B cell (primary cell): Measurements from ENCODE around the gene ARF6. TPM values are rescaled to one million over a fixed set of nuclear protein-coding genes. Genes with fewer than 3 reads are reported as not detected.

Experiments used
- ATAC-seq: fragments of 200-7000 bp; cut with Tn5 transposase; one replicate; pipeline ENCODE4 v1.10.0; 2021; ENCODE audit warnings: low read depth, mild to moderate bottlenecking, moderate number of reproducible peaks, moderate library complexity
- CTCF ChIA-PET: fragments of 350-600 bp; sonication (Branson Sonifier 250); formaldehyde crosslinking; loops from one replicate; lab custom pipeline; 2021; ENCODE audit warnings: antibody characterized with exemption, inconsistent platforms; lab: Charles Lee
- POLR2A ChIA-PET: fragments of 350-600 bp; sonication (Branson Sonifier 250); formaldehyde crosslinking; loops from one replicate; lab custom pipeline; 2021; ENCODE audit warnings: antibody characterized with exemption; lab: Charles Lee
- DNase-seq: peaks from one replicate; pipeline ENCODE4 v3.0.0; 2013
- H2AFZ ChIP-seq: 2 replicates; pipeline ENCODE4 v1.6.1; 2012; ENCODE audit warnings: mild to moderate bottlenecking, low read depth, low read length; ENCODE audit not compliant: insufficient read depth, poor library complexity, severe bottlenecking
- H3K27ac ChIP-seq, 2 donors: 1 replicate in 1 of 2; 2 replicates in 1 of 2; pipeline ENCODE4 v1.5.1; 2012 to 2013; ENCODE audit warnings: low read length in 2 of 2, mild to moderate bottlenecking in 2 of 2, moderate library complexity in 1 of 2
- H3K27me3 ChIP-seq, 4 experiments: fragments of 200-600 bp in 1 of 4; sonication (generic) in 1 of 4; replicated peaks in 1 of 4; 1 replicate in 2 of 4; 2 replicates in 2 of 4; pipeline versions ENCODE4 v1.6.1 to v1.7.0; 2013 to 2016; ENCODE audit warnings: low read length in 3 of 4, mild to moderate bottlenecking in 2 of 4, mixed read lengths in 1 of 4, moderate library complexity in 1 of 4; ENCODE audit not compliant: insufficient read depth in 4 of 4, control insufficient read depth in 3 of 4; ENCODE audit errors: control extremely low read depth in 1 of 4
- H3K36me3 ChIP-seq, 2 experiments: replicated peaks in 1 of 2; 1 replicate in 1 of 2; 2 replicates in 1 of 2; pipeline versions ENCODE4 v1.6.1 to v1.7.1; 2013; ENCODE audit warnings: low read length in 1 of 2; ENCODE audit not compliant: insufficient read depth in 2 of 2, control insufficient read depth in 1 of 2; ENCODE audit errors: control extremely low read depth in 1 of 2, extremely low read depth in 1 of 2
- H3K4me1 ChIP-seq, 2 donors: fragments of 200-600 bp in 1 of 2; sonication (generic) in 1 of 2; 1 replicate in 1 of 2; 2 replicates in 1 of 2; pipeline versions ENCODE4 v1.5.1 to v1.6.1; 2013 to 2017; ENCODE audit warnings: low read length in 2 of 2; ENCODE audit not compliant: control insufficient read depth in 2 of 2, insufficient read depth in 2 of 2
- H3K4me2 ChIP-seq: replicated peaks from 2 replicates; pipeline ENCODE3; 2012; ENCODE audit warnings: mild to moderate bottlenecking, low read depth, low read length; ENCODE audit not compliant: poor library complexity, severe bottlenecking
- H3K4me3 ChIP-seq, 5 experiments: fragments of 200-600 bp in 1 of 5; sonication (generic) in 1 of 5; 1 replicate in 3 of 5; 2 replicates in 2 of 5; pipeline versions ENCODE4 v1.5.1 to v1.7.0; 2011 to 2016; ENCODE audit warnings: low read length in 4 of 5, mild to moderate bottlenecking in 4 of 5, low read depth in 2 of 5, control low read depth in 1 of 5, moderate library complexity in 1 of 5; ENCODE audit not compliant: insufficient read depth in 1 of 5; ENCODE audit errors: control extremely low read depth in 1 of 5, extremely low read depth in 1 of 5
- H3K79me2 ChIP-seq: fragments of 200-600 bp; sonication (generic); one replicate; pipeline ENCODE4 v1.6.0; 2016; ENCODE audit warnings: low read length; ENCODE audit not compliant: control insufficient read depth, insufficient read depth
- H3K9ac ChIP-seq: fragments of 200-600 bp; sonication (generic); 2 replicates; pipeline ENCODE4 v1.6.1; 2017; ENCODE audit warnings: mild to moderate bottlenecking, low read length, moderate library complexity
- H3K9me3 ChIP-seq, 3 donors: one replicate each; pipeline versions ENCODE4 v1.6.1 to v1.7.1; 2013; ENCODE audit warnings: low read length in 2 of 3; ENCODE audit not compliant: control insufficient read depth in 2 of 3, insufficient read depth in 1 of 3; ENCODE audit errors: control extremely low read depth in 1 of 3
- H4K20me1 ChIP-seq: 2 replicates; pipeline ENCODE4 v1.6.0; 2012; ENCODE audit warnings: mild to moderate bottlenecking, low read length; ENCODE audit not compliant: insufficient read depth, control insufficient read depth, poor library complexity, severe bottlenecking
- H3K27ac Mint-ChIP-seq: one replicate; pipeline ENCODE4 v1.8.0; 2021; ENCODE audit warnings: mixed read lengths
- H3K27me3 Mint-ChIP-seq: one replicate; pipeline ENCODE4 v1.8.0; 2021; ENCODE audit warnings: mixed read lengths
- H3K4me1 Mint-ChIP-seq: one replicate; pipeline ENCODE4 v1.8.0; 2021; ENCODE audit warnings: mixed read lengths
- H3K4me3 Mint-ChIP-seq: one replicate; pipeline ENCODE4 v1.8.0; 2021; ENCODE audit warnings: mixed read lengths
- H3K9me3 Mint-ChIP-seq: one replicate; pipeline ENCODE4 v1.8.0; 2022; ENCODE audit warnings: mixed read lengths; ENCODE audit not compliant: insufficient read depth
- EZH2 ChIP-seq: IDR thresholded peaks from 2 replicates; pipeline ENCODE4 v1.6.1; 2012; ENCODE audit warnings: borderline replicate concordance, low read depth, mild to moderate bottlenecking, moderate library complexity, low read length; ENCODE audit not compliant: insufficient read depth, poor library complexity, severe bottlenecking
- WGBS: methylation state at CpG from one replicate; pipeline ENCODE4 v1.1.5; 2013; ENCODE audit warnings: missing lambda C conversion rate; ENCODE audit not compliant: insufficient coverage; 5-methylcytosine and 5-hydroxymethylcytosine counted together
- intact Hi-C: fragments of 100-400 bp; cut with micrococcal nuclease; formaldehyde crosslinking; loops from one replicate; pipeline ENCODE4 v1.10.0; 2022
- polyA plus RNA-seq: library from polyadenylated mRNA; depleted of rRNA; stranded (reverse); fragments of >200 nt; gene quantifications from 2 replicates; pipeline ENCODE4 v1.2.3, GENCODE V29; 2012
- total RNA-seq, 2 donors: library from RNA; stranded (reverse); fragments of 120-200 nt in 1 of 2; gene quantifications; 1 replicate in 1 of 2; 2 replicates in 1 of 2; pipeline versions ENCODE4 v1.2.3 to v1.2.4, GENCODE V29; 2013 to 2022
- TF ChIP-seq, protein P1 (sequence below): fragments of 200-600 bp; IDR thresholded peaks from one replicate; pipeline ENCODE4 v1.8.0; 2022; ENCODE audit warnings: antibody characterized with exemption, mild to moderate bottlenecking

ARF6 gene
- total and polyA plus RNA-seq, 2 donors (not counting 1 experiment from before 2014, with no cell fraction given), result 96.6 to 135 TPM

DNA sequence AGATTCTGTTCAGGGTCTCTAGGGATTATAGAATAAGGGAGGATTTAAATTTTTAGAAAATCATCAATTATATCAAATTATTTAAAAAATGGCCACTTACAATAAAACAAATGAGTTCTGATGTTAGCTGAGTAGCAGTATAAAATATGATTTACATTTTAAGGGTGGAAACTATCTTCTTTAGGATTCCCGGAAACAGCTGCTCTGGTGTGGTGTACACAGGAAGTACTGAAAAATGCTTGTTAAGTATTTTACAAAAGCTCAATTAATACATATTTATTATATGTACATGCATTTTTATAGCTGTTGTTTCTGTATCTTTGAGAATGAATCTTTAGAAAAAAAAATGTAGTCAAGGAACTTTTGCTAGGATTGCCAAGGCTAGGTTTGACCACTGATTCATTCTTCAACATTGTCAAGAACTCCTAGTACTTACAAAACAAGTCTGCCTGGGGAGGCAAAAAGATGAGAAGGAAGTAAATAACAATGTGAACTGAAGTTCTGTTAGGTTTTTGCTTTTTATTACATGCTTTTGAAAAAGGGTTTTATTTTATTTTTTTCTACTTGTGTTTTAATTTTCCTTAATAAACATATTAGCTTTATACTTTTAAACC, 48.0 kb downstream of the ARF6 start:
- H3K27me3 Mint-ChIP-seq, result no peaks in the 10 kb centered on the region
- H3K9ac ChIP-seq, result no peak overlapping the region
- no peaks in the 10 kb centered on the region for H4K20me1 ChIP-seq
- H3K36me3 ChIP-seq, result no peaks in the 10 kb centered on the region
- H3K27ac ChIP-seq, result peak overlapping the region in 1 of 2 donors; percentile 54
- H3K9me3 Mint-ChIP-seq, result peaks cover 8% of the 10 kb centered on the region
- DNase-seq (no peak), ATAC-seq (no peak)
- no peaks in the 10 kb centered on the region for H3K27me3 ChIP-seq
- H3K79me2 ChIP-seq, result no peaks in the 10 kb centered on the region
- no CpG with 5 or more reads among the region's 1 CpG for WGBS
- ChIA-PET POLR2A (interaction anchor here (0.6 to 1.1 kb wide), 5 partner anchors 10 to 247 kb away, joined by 3 to 5 read pairs (median 4); no protein-coding TSS in a partner anchor), CTCF (interaction anchor here (0.6 to 2.6 kb wide), 14 partner anchors 8 to 86 kb away, joined by 3 to 12 read pairs (median 4); partner anchors contain the start of gene ARF6)
- H3K4me3 ChIP-seq, result peak overlapping the region in 1 of 5 experiments; percentile 29
- H3K4me1 Mint-ChIP-seq, result peaks cover 44% of the 10 kb centered on the region
- peak overlapping the region; percentile 65 for H3K27ac Mint-ChIP-seq
- H3K4me2 ChIP-seq, result peak overlapping the region; percentile 51
- H2AFZ ChIP-seq, result no peak overlapping the region
- H3K4me1 ChIP-seq, result peaks cover 22 to 25% of the 10 kb centered on the region in 2 donors
- peaks cover 0 to 22% (median 0%) of the 10 kb centered on the region in 3 donors for H3K9me3 ChIP-seq
- peak overlapping the region; percentile 41 for H3K4me3 Mint-ChIP-seq
- intact Hi-C loops, result no loop called here
- TF ChIP-seq EZH2, result no peak
- TF ChIP-seq, protein P1, sequence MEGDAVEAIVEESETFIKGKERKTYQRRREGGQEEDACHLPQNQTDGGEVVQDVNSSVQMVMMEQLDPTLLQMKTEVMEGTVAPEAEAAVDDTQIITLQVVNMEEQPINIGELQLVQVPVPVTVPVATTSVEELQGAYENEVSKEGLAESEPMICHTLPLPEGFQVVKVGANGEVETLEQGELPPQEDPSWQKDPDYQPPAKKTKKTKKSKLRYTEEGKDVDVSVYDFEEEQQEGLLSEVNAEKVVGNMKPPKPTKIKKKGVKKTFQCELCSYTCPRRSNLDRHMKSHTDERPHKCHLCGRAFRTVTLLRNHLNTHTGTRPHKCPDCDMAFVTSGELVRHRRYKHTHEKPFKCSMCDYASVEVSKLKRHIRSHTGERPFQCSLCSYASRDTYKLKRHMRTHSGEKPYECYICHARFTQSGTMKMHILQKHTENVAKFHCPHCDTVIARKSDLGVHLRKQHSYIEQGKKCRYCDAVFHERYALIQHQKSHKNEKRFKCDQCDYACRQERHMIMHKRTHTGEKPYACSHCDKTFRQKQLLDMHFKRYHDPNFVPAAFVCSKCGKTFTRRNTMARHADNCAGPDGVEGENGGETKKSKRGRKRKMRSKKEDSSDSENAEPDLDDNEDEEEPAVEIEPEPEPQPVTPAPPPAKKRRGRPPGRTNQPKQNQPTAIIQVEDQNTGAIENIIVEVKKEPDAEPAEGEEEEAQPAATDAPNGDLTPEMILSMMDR, result no peak

DNA sequence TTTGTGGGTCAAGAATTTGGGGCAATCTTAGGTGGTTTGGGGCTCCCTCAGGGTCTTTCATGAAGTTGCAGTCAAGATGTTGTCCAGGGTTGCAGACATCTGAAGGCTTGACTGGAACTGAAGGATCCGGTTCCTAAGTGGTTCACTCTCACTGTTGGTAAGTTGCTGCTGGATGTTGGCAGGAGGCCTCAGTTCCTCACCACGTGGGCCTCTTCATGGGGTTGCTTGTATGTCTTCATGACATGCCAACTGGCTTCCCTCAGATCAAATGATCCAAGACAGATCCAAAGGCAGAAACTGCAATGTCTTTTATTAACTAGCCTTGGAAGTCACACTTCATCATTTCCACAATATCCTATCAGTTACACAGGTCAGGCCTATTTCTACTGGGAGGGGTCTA, 49.2 kb downstream of the ARF6 start:
- Mint-ChIP-seq H3K4me3 (peak overlapping the region; percentile 37), H3K4me1 (peaks cover 51% of the 10 kb centered on the region), H3K27me3 (no peaks in the 10 kb centered on the region), H3K9me3 (peaks cover 8% of the 10 kb centered on the region), H3K27ac (peak overlapping the region; percentile 41)
- H3K9me3 ChIP-seq, result peaks cover 0 to 22% (median 0%) of the 10 kb centered on the region in 3 donors
- DNase-seq (no peak), ATAC-seq (no peak)
- H4K20me1 ChIP-seq, result no peaks in the 10 kb centered on the region
- WGBS, result 93% methylated on average over 2 of the region's 2 CpGs
- peaks cover 22 to 25% of the 10 kb centered on the region in 2 donors for H3K4me1 ChIP-seq
- POLR2A ChIA-PET, result no interaction called here
- H3K27ac ChIP-seq, result no peak overlapping the region
- H2AFZ ChIP-seq, result no peak overlapping the region
- H3K27me3 ChIP-seq, result no peaks in the 10 kb centered on the region
- no peak overlapping the region for H3K4me2 ChIP-seq
- no peaks in the 10 kb centered on the region for H3K79me2 ChIP-seq
- no peak overlapping the region for H3K9ac ChIP-seq
- no peaks in the 10 kb centered on the region for H3K36me3 ChIP-seq
- CTCF ChIA-PET, result no interaction called here
- TF ChIP-seq, protein P1, result no peak
- TF ChIP-seq EZH2, result no peak
- intact Hi-C loops, result loop anchor here (2.0 kb wide), 1 partner anchor 19 kb away; no protein-coding TSS in a partner anchor
- no peak overlapping the region for H3K4me3 ChIP-seq
